Neutrophil (primary cell): ENCODE data around the gene DNAJB7.
"Not testable (repeated sequence)": the region's sequence is repeated elsewhere in the genome, so short reads cannot be mapped to it uniquely, and the experiment has no call there.

ENCODE experiments used
- H3K27ac ChIP-seq: fragments of 200-600 bp; sonication (generic); 2 replicates; pipeline ENCODE4 v1.5.1; 2016; ENCODE audit warnings: mild to moderate bottlenecking, moderate library complexity
- H3K27me3 ChIP-seq: fragments of 200-600 bp; sonication (generic); 2 replicates; pipeline ENCODE4 v1.6.0; 2016; ENCODE audit warnings: mild to moderate bottlenecking
- H3K36me3 ChIP-seq: fragments of 200-600 bp; sonication (generic); 2 replicates; pipeline ENCODE4 v1.5.1; 2017
- H3K4me1 ChIP-seq, 2 experiments: fragments of 200-600 bp in 1 of 2; sonication (generic) in 1 of 2; 1 replicate in 1 of 2; 2 replicates in 1 of 2; pipeline versions ENCODE4 v1.5.1 to v1.6.1; 2013 to 2016; ENCODE audit warnings: low read depth in 1 of 2, low read length in 1 of 2, mild to moderate bottlenecking in 1 of 2, moderate library complexity in 1 of 2; ENCODE audit not compliant: control insufficient read depth in 1 of 2, insufficient read depth in 1 of 2
- H3K4me3 ChIP-seq, 2 experiments: fragments of 200-600 bp in 1 of 2; sonication (generic) in 1 of 2; 1 replicate in 1 of 2; 2 replicates in 1 of 2; pipeline ENCODE4 v1.5.1; 2013 to 2016; ENCODE audit warnings: low read depth in 1 of 2, low read length in 1 of 2, mild to moderate bottlenecking in 1 of 2, moderate library complexity in 1 of 2
- H3K9me3 ChIP-seq: fragments of 200-600 bp; sonication (generic); 2 replicates; pipeline ENCODE4 v1.5.1; 2016
- CTCF ChIP-seq: fragments of 200-600 bp; sonication (generic); IDR thresholded peaks from 2 replicates; pipeline ENCODE4 v1.5.1; 2016; ENCODE audit warnings: antibody characterized with exemption

The DNAJB7 gene

GRCh38 chr22:40889116-40889515 lies 27.2 kb upstream of the DNAJB7 start:
- TF ChIP-seq CTCF: no peak
- H3K27ac ChIP-seq: no peak overlapping the region
- peaks cover 19% of the 10 kb centered on the region for H3K36me3 ChIP-seq
- H3K9me3 ChIP-seq: no peaks in the 10 kb centered on the region
- no peak overlapping the region for H3K4me3 ChIP-seq
- no peaks in the 10 kb centered on the region for H3K27me3 ChIP-seq
- H3K4me1 ChIP-seq: no peaks in the 10 kb centered on the region

- Histone ChIP-seq H3K27me3 (no peaks in the 10 kb centered on the region), H3K36me3 (peaks cover 9% of the 10 kb centered on the region), H3K4me1 (no peaks in the 10 kb centered on the region), H3K4me3 (no peak overlapping the region), H3K9me3 (no peaks in the 10 kb centered on the region), H3K27ac (no peak overlapping the region)
- TF ChIP-seq CTCF: no peak
These were observed 17.0 kb upstream of the DNAJB7 start for GRCh38 chr22:40878922-40879321.

DNA sequence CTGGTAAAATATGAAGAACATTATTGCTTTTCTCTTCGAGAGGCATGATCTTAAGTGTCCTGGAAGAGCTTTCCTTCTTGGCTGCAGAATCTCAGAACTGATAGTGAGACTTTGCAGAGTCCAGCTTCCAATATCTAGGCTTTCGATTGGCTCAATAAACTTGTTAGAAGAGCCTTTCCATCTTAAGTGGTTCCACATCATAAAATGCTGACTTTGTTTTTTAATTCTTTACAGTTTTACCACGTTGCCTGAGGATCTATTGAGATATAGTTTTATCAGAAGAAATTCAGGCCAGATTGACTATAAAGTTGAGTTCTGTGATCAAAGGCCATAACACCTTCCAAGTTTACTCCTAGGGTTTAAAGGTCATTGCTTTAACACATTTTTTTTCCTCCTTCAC lies 15.6 kb upstream of the DNAJB7 start:
- Histone ChIP-seq H3K27ac (no peak overlapping the region), H3K27me3 (no peaks in the 10 kb centered on the region), H3K36me3 (peaks cover 9% of the 10 kb centered on the region), H3K4me3 (no peak overlapping the region), H3K9me3 (no peaks in the 10 kb centered on the region), H3K4me1 (no peaks in the 10 kb centered on the region)
- no peak for TF ChIP-seq CTCF

DNA sequence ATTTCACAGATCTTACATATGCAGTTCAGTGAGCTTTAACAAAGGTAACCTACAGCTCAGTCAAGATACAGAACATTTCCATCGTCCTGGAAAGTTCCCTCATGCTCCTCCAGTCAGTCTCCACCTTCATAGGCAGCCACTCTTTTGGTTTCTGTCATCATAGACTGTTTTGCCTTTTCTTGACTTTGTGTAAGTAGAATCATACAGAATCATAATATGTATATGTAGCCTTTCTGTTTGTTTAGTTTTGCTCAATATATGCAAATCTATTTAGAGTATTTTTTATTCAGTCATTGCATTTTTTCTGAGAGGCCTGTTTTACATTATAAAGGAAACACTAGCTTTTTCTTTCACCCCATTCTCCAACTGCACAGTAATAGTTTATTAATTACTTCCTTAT lies 15.0 kb upstream of the DNAJB7 start:
- Histone ChIP-seq H3K27me3 (no peaks in the 10 kb centered on the region), H3K4me3 (no peak overlapping the region), H3K4me1 (no peaks in the 10 kb centered on the region), H3K36me3 (peaks cover 3% of the 10 kb centered on the region), H3K27ac (no peak overlapping the region), H3K9me3 (no peaks in the 10 kb centered on the region)
- no peak for TF ChIP-seq CTCF

DNA sequence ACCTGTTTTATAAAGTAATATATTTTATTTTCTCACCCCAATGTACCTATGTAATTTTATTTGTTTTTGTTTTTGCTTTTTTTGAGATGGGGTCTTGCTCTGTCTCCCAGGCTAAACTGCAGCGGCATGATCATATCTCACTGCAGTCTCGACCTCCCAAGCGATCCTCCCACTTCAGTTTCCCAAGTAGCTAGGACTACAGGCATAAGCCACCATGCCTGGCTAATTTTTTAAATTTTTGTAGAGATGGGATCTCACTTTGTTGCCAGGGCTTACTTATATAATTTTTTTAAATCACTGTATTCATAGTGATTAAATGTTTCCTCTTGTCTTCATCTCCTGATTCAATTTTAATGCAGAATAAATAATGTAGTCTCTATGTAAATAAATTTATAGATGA lies 13.2 kb upstream of the DNAJB7 start:
- H3K27ac ChIP-seq: no peak overlapping the region
- no peak for TF ChIP-seq CTCF
- H3K4me1 ChIP-seq: no peaks in the 10 kb centered on the region
- H3K4me3 ChIP-seq: no peak overlapping the region
- peaks cover 4% of the 10 kb centered on the region for H3K36me3 ChIP-seq
- no peaks in the 10 kb centered on the region for H3K9me3 ChIP-seq
- H3K27me3 ChIP-seq: no peaks in the 10 kb centered on the region

DNA sequence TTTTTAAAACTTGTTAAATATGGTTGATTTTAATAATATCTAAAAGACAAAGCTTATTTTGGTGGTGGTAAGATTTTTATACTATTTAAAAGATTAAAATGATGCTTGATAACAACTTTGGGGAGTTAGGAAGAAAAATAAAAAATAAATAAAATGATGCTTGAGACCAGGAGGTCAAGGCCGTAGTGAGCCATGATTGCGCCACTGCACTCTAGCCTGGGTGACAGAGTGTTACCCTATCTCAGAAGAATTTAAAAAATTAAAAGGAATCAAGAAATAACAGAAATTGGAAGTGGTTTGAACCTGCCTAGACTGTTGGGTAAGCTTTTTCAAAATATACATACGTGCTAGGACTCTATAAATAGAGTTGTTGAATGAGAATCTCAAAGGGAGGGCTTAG lies 12.1 kb upstream of the DNAJB7 start:
- no peaks in the 10 kb centered on the region for H3K27me3 ChIP-seq
- TF ChIP-seq CTCF: no peak
- H3K9me3 ChIP-seq: no peaks in the 10 kb centered on the region
- no peak overlapping the region for H3K4me3 ChIP-seq
- peaks cover 11% of the 10 kb centered on the region for H3K36me3 ChIP-seq
- H3K4me1 ChIP-seq: no peaks in the 10 kb centered on the region
- H3K27ac ChIP-seq: no peak overlapping the region

GRCh38 chr22:40868379-40868778 lies 6.5 kb upstream of the DNAJB7 start:
- not testable (repeated sequence) for H3K4me3 ChIP-seq, H3K9me3 ChIP-seq, H3K4me1 ChIP-seq, H3K27ac ChIP-seq, H3K27me3 ChIP-seq
- H3K36me3 ChIP-seq: peaks cover 11% of the 10 kb centered on the region
